Suprapubic skin (tissue), 3 donors: ENCODE data around the gene FBLIM1.

ENCODE experiments used
- CTCF ChIP-seq, 2 donors: fragments of 200-600 bp in 1 of 2; fragments of 450-650 bp in 1 of 2; sonication (generic) in 1 of 2; IDR thresholded peaks; one replicate each; pipeline ENCODE4 v1.5.1; 2016 to 2019; ENCODE audit warnings: antibody characterized with exemption in 2 of 2, mild to moderate bottlenecking in 1 of 2, moderate library complexity in 1 of 2
- POLR2AphosphoS5 ChIP-seq, 3 donors: sonication (generic); formaldehyde crosslinking; IDR thresholded peaks; one replicate each; pipeline ENCODE4 v1.6.1; 2017; ENCODE audit warnings: antibody characterized with exemption in 3 of 3

GRCh38 chr1:15740924-15741850 is 17.4 kb upstream of the FBLIM1 start:
- TF ChIP-seq CTCF (IDR thresholded peaks at IDR 0.05) (peak; percentile 70 to 84), POLR2AphosphoS5 (IDR thresholded peaks at IDR 0.05) (peak in 1 of 3 donors; percentile 38)
